HG03108 (cell line): ENCODE data around the gene ZNF688.
"Not testable (repeated sequence)": the region's sequence is repeated elsewhere in the genome, so short reads cannot be mapped to it uniquely, and the experiment has no call there.

ENCODE experiments used
- ATAC-seq: cut with Tn5 transposase; IDR thresholded peaks from one replicate; pipeline ENCODE4 v1.9.1; 2021; ENCODE audit warnings: moderate library complexity; ENCODE audit not compliant: unreplicated experiment

The ZNF688 gene

GRCh38 chr16:30571445-30572322, at the start of gene ZNF688:
Gene ZNF688, minus strand, starts transcription at chr16:30571714. Its CDS starts 85 bp downstream, at chr16:30571629.
- peak; percentile 70 for ATAC-seq

GRCh38 chr16:30620169-30620568, 48.7 kb upstream of the ZNF688 start:
- ATAC-seq, result no peak

- ATAC-seq, result no peak
Observed at GRCh38 chr16:30619638-30620037, 48.1 kb upstream of the ZNF688 start.

DNA sequence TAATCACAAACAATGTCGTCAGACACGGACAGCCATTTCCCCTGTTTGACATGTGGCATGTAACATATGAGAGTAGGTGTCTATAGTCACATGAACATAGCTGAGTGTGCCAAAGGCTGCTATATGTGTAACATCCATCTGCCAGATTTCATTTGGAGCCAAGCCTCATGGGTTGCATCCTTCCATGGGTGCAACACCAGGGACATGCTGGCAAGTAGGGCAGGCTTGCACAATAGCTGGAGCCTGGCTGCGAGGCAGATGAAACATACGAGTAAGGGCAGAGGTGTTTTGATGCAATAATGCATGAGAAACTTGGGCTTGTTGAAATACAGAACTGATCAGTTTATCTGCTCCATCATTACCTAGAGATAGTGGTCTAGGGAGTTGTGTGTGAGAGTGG, 47.7 kb upstream of the ZNF688 start:
- no peak for ATAC-seq

DNA sequence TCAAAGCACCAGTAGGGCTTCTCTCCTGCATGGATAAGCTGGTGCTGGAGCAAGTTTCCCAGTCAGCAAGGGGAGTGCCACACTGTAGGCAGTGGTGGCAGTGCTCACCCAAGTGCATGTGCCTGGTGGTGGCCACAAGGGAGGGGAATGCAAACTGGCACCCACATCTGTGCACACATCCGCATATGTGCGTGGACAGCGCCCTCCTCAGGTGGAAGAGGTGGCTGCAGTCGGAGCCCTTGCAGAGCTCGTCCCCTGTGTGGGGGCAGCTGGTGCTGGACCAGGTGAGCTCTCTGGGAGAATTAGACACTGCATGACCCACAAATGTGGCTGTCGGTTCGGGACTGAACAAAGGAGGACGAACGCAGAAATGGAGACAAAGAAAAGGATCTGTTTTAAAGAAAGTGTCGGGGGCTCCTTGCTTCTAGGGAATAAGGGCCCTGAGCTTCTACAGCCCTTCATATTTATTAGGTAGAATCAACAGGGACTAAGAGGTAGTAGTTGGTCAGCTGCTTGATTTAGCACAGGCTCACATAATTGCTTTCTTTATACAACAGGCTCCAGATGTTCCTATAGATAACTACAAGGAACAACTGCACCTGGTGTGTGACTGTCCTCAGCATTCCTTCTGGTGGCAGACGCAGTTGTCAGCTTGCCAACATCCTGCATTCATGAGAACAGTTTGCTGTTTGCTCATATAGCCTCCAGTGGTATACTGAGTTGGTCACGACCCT, 44.0 kb upstream of the ZNF688 start:
- ATAC-seq, result no peak

GRCh38 chr16:30609926-30610839, 38.7 kb upstream of the ZNF688 start, which contains the start of gene ZNF689:
Gene ZNF689, minus strand, starts transcription at chr16:30610389. Its CDS starts 348 bp downstream, at chr16:30610041.
- peak; percentile 76 for ATAC-seq

GRCh38 chr16:30609002-30609925, 37.8 kb upstream of the ZNF688 start:
- peak; percentile 37 for ATAC-seq

- ATAC-seq, result no peak
Observed at GRCh38 chr16:30606004-30606403, 34.5 kb upstream of the ZNF688 start.

DNA sequence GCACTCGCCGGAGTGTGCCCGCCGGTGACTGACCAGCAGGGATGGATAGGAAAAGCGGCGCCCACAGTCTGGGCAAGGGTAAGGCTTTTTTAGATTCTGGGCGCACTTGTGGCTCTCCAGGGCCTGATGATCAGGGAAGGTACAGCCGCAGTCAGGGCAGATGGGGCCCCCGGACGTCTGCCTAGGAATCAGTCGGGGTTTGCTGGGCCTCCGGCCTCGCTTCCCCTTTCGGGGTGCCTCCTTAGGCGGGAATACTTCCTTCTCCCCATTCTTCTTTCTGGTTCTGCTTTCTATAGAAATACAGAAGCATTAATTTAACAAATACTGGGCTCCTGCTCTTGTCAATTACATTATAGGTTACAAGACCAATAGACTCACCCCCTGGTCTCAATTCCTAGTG, 33.6 kb upstream of the ZNF688 start:
- ATAC-seq, result no peak

GRCh38 chr16:30604316-30604947, 32.9 kb upstream of the ZNF688 start:
- ATAC-seq, result no peak

- no peak for ATAC-seq
Observed at GRCh38 chr16:30603945-30604315, 32.4 kb upstream of the ZNF688 start.

DNA sequence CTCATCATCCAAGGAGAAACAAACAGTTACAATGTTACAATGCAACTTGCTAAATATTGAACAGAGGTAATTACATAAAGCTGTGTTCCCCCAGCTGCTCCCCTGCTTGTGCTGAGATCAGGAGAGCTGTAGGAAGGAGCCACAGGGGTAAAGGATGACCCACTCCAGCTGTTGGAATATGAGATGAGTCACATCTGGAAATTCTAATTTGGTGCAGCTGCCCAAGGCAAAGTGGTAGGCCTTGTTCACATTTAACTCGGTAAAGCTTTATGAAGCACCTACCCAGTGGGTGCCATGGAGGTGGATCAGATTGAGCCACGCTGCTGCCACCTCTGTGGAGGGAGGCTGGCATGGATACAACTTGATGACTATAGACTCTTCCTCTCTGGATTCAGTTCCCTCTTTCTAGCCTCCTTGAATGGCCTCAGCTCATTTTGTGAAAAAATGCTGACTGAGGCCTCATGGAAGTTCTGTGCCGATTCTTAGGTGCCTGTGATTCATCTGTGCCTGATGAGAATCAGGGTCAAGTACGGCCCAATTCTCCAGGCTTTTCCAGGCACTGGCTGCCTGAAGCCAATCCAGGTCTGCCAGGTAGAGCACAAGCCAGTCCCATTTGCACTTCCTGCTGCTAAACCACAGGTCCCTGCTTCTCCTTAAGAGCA, 31.2 kb upstream of the ZNF688 start:
- no peak for ATAC-seq

- no peak for ATAC-seq
Observed at GRCh38 chr16:30601966-30602365, 30.5 kb upstream of the ZNF688 start.

DNA sequence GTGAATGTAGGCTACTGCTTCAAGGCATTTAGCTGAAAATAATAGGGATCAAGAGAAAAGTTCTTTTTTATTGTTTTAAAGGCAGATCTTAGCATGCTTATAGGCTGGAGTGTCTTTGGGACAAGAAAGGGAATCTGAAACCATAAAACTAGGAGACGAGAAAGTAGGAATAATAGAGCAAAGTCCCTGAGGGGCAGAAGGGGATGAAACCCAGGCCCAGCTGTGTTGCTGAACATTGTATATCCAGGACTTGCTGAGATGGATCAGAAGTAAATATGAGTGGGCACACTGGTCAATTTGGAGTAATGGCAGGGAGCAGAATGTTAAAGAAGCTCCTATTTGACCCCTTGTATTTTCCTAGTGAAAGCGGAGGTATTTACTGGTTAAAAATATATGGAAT, 29.4 kb upstream of the ZNF688 start:
- no peak for ATAC-seq

DNA sequence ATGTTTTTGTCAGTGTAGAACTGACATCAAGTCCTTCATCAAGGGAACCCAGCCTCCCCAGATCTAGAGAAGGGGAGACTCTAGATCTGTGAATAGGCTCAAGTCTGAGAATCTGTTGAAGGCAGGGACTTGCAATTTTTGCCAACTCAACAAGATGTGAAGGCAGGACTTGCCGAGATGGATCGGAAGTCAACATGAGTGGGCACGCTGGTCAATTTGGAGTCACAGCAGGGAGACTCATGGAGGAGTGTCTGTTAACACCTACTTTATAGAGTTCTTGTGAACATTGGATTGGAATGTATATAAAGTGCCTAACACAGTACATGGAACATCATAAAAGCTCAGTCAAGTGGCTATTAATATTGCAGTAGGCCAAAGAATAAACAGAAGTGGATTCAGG, 28.7 kb upstream of the ZNF688 start:
- ATAC-seq, result no peak

DNA sequence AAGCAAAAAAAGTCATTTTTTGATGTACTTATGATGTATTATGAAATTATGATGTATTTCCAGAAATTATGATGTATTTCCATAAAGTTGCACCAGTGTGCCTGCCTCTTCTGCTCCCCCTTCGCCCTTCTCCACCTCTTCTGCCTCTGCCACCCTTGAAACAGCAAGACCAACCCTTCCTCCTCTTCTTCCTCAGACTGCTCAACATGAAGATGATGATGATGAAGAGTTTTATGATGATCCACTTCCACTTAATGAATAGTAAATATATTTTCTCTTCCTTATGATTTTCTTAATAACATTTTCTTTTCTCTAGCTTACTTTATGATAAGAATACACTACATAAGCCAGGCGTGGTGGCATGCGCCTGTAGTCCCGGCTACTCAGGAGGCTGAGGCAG, 21.4 kb upstream of the ZNF688 start:
- no peak for ATAC-seq

DNA sequence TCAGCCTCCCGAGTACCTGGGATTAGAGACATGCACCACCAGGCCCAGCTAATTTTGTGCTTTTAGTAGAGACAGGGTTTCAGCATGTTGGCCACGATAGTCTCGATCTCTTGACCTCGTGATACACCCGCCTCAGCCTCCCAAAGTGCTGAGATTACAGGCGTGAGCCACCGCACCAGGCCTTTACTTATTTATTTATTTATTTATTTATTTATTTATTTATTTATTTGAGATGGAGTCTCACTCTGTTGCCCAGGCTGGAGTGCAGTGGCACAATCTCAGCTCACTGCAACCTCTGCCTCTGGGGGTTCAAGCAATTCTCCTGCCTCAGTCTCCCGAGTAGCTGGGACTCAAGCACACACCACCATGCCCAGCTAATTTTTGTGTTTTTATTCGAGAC, 19.4 kb upstream of the ZNF688 start:
- not testable (repeated sequence) for ATAC-seq

- not testable (repeated sequence) for ATAC-seq
Observed at GRCh38 chr16:30589582-30589981, 18.1 kb upstream of the ZNF688 start.

- no peak for ATAC-seq
Observed at GRCh38 chr16:30588651-30589050, 17.1 kb upstream of the ZNF688 start.
